OCI-LY1 (cell line): ENCODE results near the gene CCDC116.

Experiments used
- H2AFZ ChIP-seq: fragments of 200-600 bp; sonication (generic), shearing (Covaris generic); 2 replicates; pipeline ENCODE4 v1.6.0; 2014; ENCODE audit warnings: antibody characterized with exemption, mild to moderate bottlenecking, low read length
- H3F3A ChIP-seq: fragments of 200-600 bp; sonication (generic), shearing (Covaris generic); 2 replicates; pipeline ENCODE4 v1.6.0; 2014; ENCODE audit warnings: mild to moderate bottlenecking, antibody characterized with exemption, low read length, moderate library complexity; ENCODE audit not compliant: insufficient read depth
- H3K27ac ChIP-seq: fragments of 200-600 bp; sonication (generic); 2 replicates; pipeline ENCODE4 v1.5.1; 2014; ENCODE audit warnings: low read length, mixed run types, mild to moderate bottlenecking, low read depth; ENCODE audit not compliant: poor library complexity, severe bottlenecking
- H3K27me3 ChIP-seq: fragments of 200-600 bp; sonication (generic); 2 replicates; pipeline ENCODE4 v1.6.0; 2014; ENCODE audit warnings: antibody characterized with exemption, mild to moderate bottlenecking, low read length, moderate library complexity; ENCODE audit not compliant: insufficient read depth
- H3K36me3 ChIP-seq: fragments of 200-600 bp; sonication (generic); 2 replicates; pipeline ENCODE4 v1.6.1; 2014; ENCODE audit warnings: mild to moderate bottlenecking, antibody characterized with exemption, low read length, moderate library complexity, mixed read lengths; ENCODE audit not compliant: insufficient read depth
- H3K4me1 ChIP-seq: fragments of 200-600 bp; sonication (generic); 2 replicates; pipeline ENCODE4 v1.5.1; 2014; ENCODE audit warnings: mild to moderate bottlenecking, low read length, moderate library complexity; ENCODE audit not compliant: insufficient read depth, severe bottlenecking
- H3K4me2 ChIP-seq: fragments of 200-600 bp; sonication (generic), shearing (Covaris generic); 2 replicates; pipeline ENCODE4 v1.6.1; 2014; ENCODE audit warnings: low read length
- H3K4me3 ChIP-seq: fragments of 200-600 bp; sonication (generic); 2 replicates; pipeline ENCODE4 v1.5.1; 2014; ENCODE audit warnings: low read length, low read depth, mild to moderate bottlenecking, mixed read lengths; ENCODE audit not compliant: poor library complexity, severe bottlenecking
- H3K79me2 ChIP-seq: fragments of 200-600 bp; shearing (Covaris generic); 2 replicates; pipeline ENCODE4 v1.6.1; 2016; ENCODE audit warnings: mixed run types, low read length, mixed read lengths; ENCODE audit not compliant: insufficient read depth
- H3K9ac ChIP-seq: fragments of 200-600 bp; sonication (generic), shearing (Covaris generic); 2 replicates; pipeline ENCODE4 v1.6.1; 2014; ENCODE audit warnings: mild to moderate bottlenecking, low read length, mixed read lengths
- H3K9me2 ChIP-seq: fragments of 200-600 bp; sonication (generic), shearing (Covaris generic); 2 replicates; pipeline ENCODE4 v1.6.1; 2014; ENCODE audit warnings: low read depth, mild to moderate bottlenecking, low read length, mixed read lengths
- H3K9me3 ChIP-seq: fragments of 200-600 bp; shearing (Covaris generic); 2 replicates; pipeline ENCODE4 v1.6.1; 2014; ENCODE audit warnings: low read length, mixed read lengths
- H4K20me1 ChIP-seq: fragments of 200-600 bp; sonication (generic), shearing (Covaris generic); 2 replicates; pipeline ENCODE4 v1.6.0; 2016; ENCODE audit warnings: mild to moderate bottlenecking, low read length; ENCODE audit not compliant: insufficient read depth
- CTCF ChIP-seq: fragments of 200-600 bp; sonication (generic), shearing (Covaris generic); IDR thresholded peaks from 2 replicates; pipeline ENCODE4 v1.5.1; 2017; ENCODE audit warnings: mild to moderate bottlenecking, antibody characterized with exemption, low read length, moderate library complexity, mixed read lengths
- EZH2 ChIP-seq: fragments of 200-600 bp; sonication (generic), shearing (Covaris generic); IDR thresholded peaks from 2 replicates; pipeline ENCODE4 v1.8.0; 2017; ENCODE audit warnings: borderline replicate concordance, mixed run types, mild to moderate bottlenecking, antibody characterized with exemption, low read length, moderate library complexity, mixed read lengths

The CCDC116 gene

GRCh38 chr22:21665047-21665851 lies 32.7 kb downstream of the CCDC116 start:
- Histone ChIP-seq H3K9ac (peak overlapping the region; percentile 75), H3K4me2 (peak overlapping the region; percentile 89), H3K79me2 (peaks cover 4% of the 10 kb centered on the region; the same call in 1 of the 2 replicates), H3K27ac (peak overlapping the region; percentile 83), H3K36me3 (peaks cover 1% of the 10 kb centered on the region; the same call in 1 of the 2 replicates), H3K4me1 (peaks cover 30% of the 10 kb centered on the region), H3K9me2 (no peaks in the 10 kb centered on the region), H4K20me1 (no peaks in the 10 kb centered on the region), H3F3A (no peaks in the 10 kb centered on the region), H3K4me3 (peak overlapping the region; percentile 79), H3K27me3 (no peaks in the 10 kb centered on the region; the same call in 1 of the 2 replicates), H2AFZ (peak overlapping the region; percentile 66; the same call in 1 of the 2 replicates), H3K9me3 (no peaks in the 10 kb centered on the region)
- TF ChIP-seq CTCF (no peak), EZH2 (no peak)

GRCh38 chr22:21666786-21667185 lies 34.2 kb downstream of the CCDC116 start:
- Histone ChIP-seq H4K20me1 (no peaks in the 10 kb centered on the region), H2AFZ (no peak overlapping the region)

GRCh38 chr22:21669026-21669425 lies 36.5 kb downstream of the CCDC116 start:
- no peak for TF ChIP-seq CTCF
- no peak for TF ChIP-seq EZH2
- Histone ChIP-seq H3K4me2 (peak overlapping the region; percentile 44; the same call in 1 of the 2 replicates), H3K9me2 (no peaks in the 10 kb centered on the region), H3K36me3 (peaks cover 38% of the 10 kb centered on the region), H3K79me2 (peaks cover 4% of the 10 kb centered on the region; the same call in 1 of the 2 replicates), H3K27ac (peak overlapping the region; percentile 37), H3F3A (no peaks in the 10 kb centered on the region), H3K27me3 (no peaks in the 10 kb centered on the region), H3K9ac (no peak overlapping the region), H3K4me3 (no peak overlapping the region), H3K9me3 (no peaks in the 10 kb centered on the region), H3K4me1 (peaks cover 35% of the 10 kb centered on the region), H4K20me1 (no peaks in the 10 kb centered on the region), H2AFZ (no peak overlapping the region)

More at GRCh38 chr22:21666786-21667185, 34.2 kb downstream of the CCDC116 start:
- H3K4me3 ChIP-seq, result peak overlapping the region; percentile 79
- no peaks in the 10 kb centered on the region for H3K9me2 ChIP-seq
- H3K4me2 ChIP-seq, result peak overlapping the region; percentile 89
- peaks cover 17% of the 10 kb centered on the region; the same call in 1 of the 2 replicates for H3K36me3 ChIP-seq
- peak overlapping the region; percentile 75 for H3K9ac ChIP-seq
- peaks cover 35% of the 10 kb centered on the region for H3K4me1 ChIP-seq
- no peaks in the 10 kb centered on the region; the same call in 1 of the 2 replicates for H3K27me3 ChIP-seq
- no peak for TF ChIP-seq EZH2
- TF ChIP-seq CTCF, result no peak
- H3K27ac ChIP-seq, result peak overlapping the region; percentile 83
- H3F3A ChIP-seq, result no peaks in the 10 kb centered on the region
- H3K79me2 ChIP-seq, result peaks cover 4% of the 10 kb centered on the region; the same call in 1 of the 2 replicates
- H3K9me3 ChIP-seq, result no peaks in the 10 kb centered on the region
